Stimulated activated CD4-positive, alpha-beta T cell treated with anti-CD3 and anti-CD28 coated beads, Interleukin-15, amount 100 ng/mL, for 1 hour (primary cell): ENCODE data around the gene BPTF.
"Not testable (repeated sequence)": the region's sequence is repeated elsewhere in the genome, so short reads cannot be mapped to it uniquely, and the experiment has no call there.

Experiments
- DNase-seq, 2 donors: peaks; one replicate each; pipeline ENCODE4 v3.0.0-alpha.2; 2020; ENCODE audit warnings: low read depth in 1 of 2, low spot score in 1 of 2

BPTF gene

GRCh38 chr17:67884741-67885140 is 59.4 kb downstream of the BPTF start:
- DNase-seq, result no peak

GRCh38 chr17:67891481-67892119 is 66.3 kb downstream of the BPTF start:
- DNase-seq, result no peak

GRCh38 chr17:67902511-67903231 is 77.4 kb downstream of the BPTF start:
- no peak for DNase-seq

GRCh38 chr17:67905298-67905697 is 80.0 kb downstream of the BPTF start:
- DNase-seq, result not testable (repeated sequence)

GRCh38 chr17:67910117-67910803 is 85.0 kb downstream of the BPTF start:
- not testable (repeated sequence) for DNase-seq

GRCh38 chr17:67911059-67911782 is 85.9 kb downstream of the BPTF start:
- DNase-seq, result no peak

- no peak for DNase-seq
Observed at GRCh38 chr17:67912088-67912487, 86.8 kb downstream of the BPTF start.

- no peak for DNase-seq
Observed at GRCh38 chr17:67912656-67913055, 87.4 kb downstream of the BPTF start.

- no peak for DNase-seq
Observed at GRCh38 chr17:67920212-67920611, 94.9 kb downstream of the BPTF start.

- no peak for DNase-seq
Observed at GRCh38 chr17:67922503-67922902, 97.2 kb downstream of the BPTF start.

- not testable (repeated sequence) for DNase-seq
Observed at GRCh38 chr17:67928842-67929241, 103.5 kb downstream of the BPTF start.

GRCh38 chr17:67931227-67931626 is 105.9 kb downstream of the BPTF start:
- no peak for DNase-seq

- DNase-seq, result no peak
Observed at GRCh38 chr17:67942810-67943209, 117.5 kb downstream of the BPTF start.

- DNase-seq, result no peak
Observed at GRCh38 chr17:67944035-67944434, 118.7 kb downstream of the BPTF start.

- no peak for DNase-seq
Observed at GRCh38 chr17:67946513-67946912, 121.2 kb downstream of the BPTF start.

- DNase-seq, result no peak
Observed at GRCh38 chr17:67947325-67947813, 122.1 kb downstream of the BPTF start.

- no peak for DNase-seq
Observed at GRCh38 chr17:67950945-67951344, 125.6 kb downstream of the BPTF start.

- DNase-seq, result no peak
Observed at GRCh38 chr17:67959510-67959909, 134.2 kb downstream of the BPTF start.

- DNase-seq, result not testable (repeated sequence)
Observed at GRCh38 chr17:67960276-67960675, 135.0 kb downstream of the BPTF start.

GRCh38 chr17:67962156-67962555 is 136.9 kb downstream of the BPTF start:
- not testable (repeated sequence) for DNase-seq

GRCh38 chr17:67963145-67963572 is 137.9 kb downstream of the BPTF start:
- DNase-seq, result peak in 1 of 2 donors; percentile 31
